Ascending aorta (tissue), 2 donors: ENCODE measurements around the gene IFNGR1. TPM values are rescaled to one million over a fixed set of nuclear protein-coding genes. Genes with fewer than 3 reads are reported as not detected.

Experiments
- DNase-seq, 2 donors: peaks; one replicate each; pipeline ENCODE4 v3.0.0-alpha.2; 2019; ENCODE audit warnings: low spot score in 2 of 2
- H3K27ac ChIP-seq, 2 donors: fragments of 200-600 bp; sonication (generic); one replicate each; pipeline ENCODE4 v1.5.1; 2016 to 2017; ENCODE audit warnings: mild to moderate bottlenecking in 1 of 2
- H3K27me3 ChIP-seq: fragments of 200-600 bp; sonication (generic); one replicate; pipeline ENCODE4 v1.5.1; 2017
- H3K36me3 ChIP-seq, 2 donors: fragments of 200-600 bp; sonication (generic); one replicate each; pipeline ENCODE4 v1.5.1; 2016
- H3K4me1 ChIP-seq, 2 donors: fragments of 200-600 bp; sonication (generic); one replicate each; pipeline ENCODE4 v1.5.1; 2016 to 2017; ENCODE audit warnings: mild to moderate bottlenecking in 1 of 2
- H3K4me3 ChIP-seq, 2 donors: fragments of 200-600 bp; sonication (generic); one replicate each; pipeline ENCODE4 v1.5.1; 2016 to 2017; ENCODE audit warnings: mild to moderate bottlenecking in 1 of 2
- H3K9me3 ChIP-seq, 2 donors: fragments of 200-600 bp; sonication (generic); one replicate each; pipeline ENCODE4 v1.5.1; 2016
- CTCF ChIP-seq, 3 experiments: fragments of 200-600 bp in 2 of 3; fragments of 450-650 bp in 1 of 3; sonication (generic) in 2 of 3; IDR thresholded peaks; one replicate each; pipeline ENCODE4 v1.5.1; 2016 to 2019; ENCODE audit warnings: antibody characterized with exemption in 3 of 3, mild to moderate bottlenecking in 1 of 3, moderate library complexity in 1 of 3
- intact Hi-C: fragments of 100-400 bp; cut with DNase I; formaldehyde crosslinking; loops from one replicate; pipeline ENCODE4 v1.15.1; 2023
- total RNA-seq: library from RNA; depleted of rRNA; stranded (reverse); fragments of >200 nt; gene quantifications from one replicate; pipeline ENCODE4 v1.1.0, GENCODE V29; 2016

IFNGR1 gene
- total RNA-seq, 1 donor from 2014 or later: 47.7 TPM

GRCh38 chr6:137150072-137150471 is 69.1 kb downstream of the IFNGR1 start:
- intact Hi-C loops: no loop called here
- Histone ChIP-seq H3K4me1 (no peaks in the 10 kb centered on the region), H3K4me3 (no peak overlapping the region), H3K27me3 (no peaks in the 10 kb centered on the region), H3K27ac (no peak overlapping the region), H3K36me3 (no peaks in the 10 kb centered on the region), H3K9me3 (no peaks in the 10 kb centered on the region)
- no peak for TF ChIP-seq CTCF (IDR thresholded peaks at IDR 0.05)
- no peak for DNase-seq

DNA sequence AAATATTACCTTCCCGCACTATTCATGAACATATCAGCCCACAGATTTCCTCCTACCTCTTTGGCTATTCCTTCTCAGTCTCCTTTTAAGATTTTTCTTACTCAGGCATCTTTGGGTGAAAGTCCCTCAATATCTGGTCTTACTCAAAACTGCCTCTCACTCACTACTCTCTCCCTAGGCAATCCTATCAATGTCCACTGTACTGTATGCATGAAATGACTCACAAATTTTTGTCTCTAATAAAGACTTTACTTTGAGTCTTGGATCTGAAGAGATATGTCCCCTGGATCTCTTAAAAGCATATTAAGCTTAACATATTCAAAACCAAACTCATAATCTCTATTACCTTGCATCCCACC is 70.2 kb downstream of the IFNGR1 start:
- no peak for TF ChIP-seq CTCF (IDR thresholded peaks at IDR 0.05)
- H3K27me3 ChIP-seq: no peaks in the 10 kb centered on the region
- H3K27ac ChIP-seq: no peak overlapping the region
- no peaks in the 10 kb centered on the region for H3K9me3 ChIP-seq
- intact Hi-C loops: no loop called here
- no peak overlapping the region for H3K4me3 ChIP-seq
- no peaks in the 10 kb centered on the region for H3K4me1 ChIP-seq
- DNase-seq: no peak
- H3K36me3 ChIP-seq: no peaks in the 10 kb centered on the region

DNA sequence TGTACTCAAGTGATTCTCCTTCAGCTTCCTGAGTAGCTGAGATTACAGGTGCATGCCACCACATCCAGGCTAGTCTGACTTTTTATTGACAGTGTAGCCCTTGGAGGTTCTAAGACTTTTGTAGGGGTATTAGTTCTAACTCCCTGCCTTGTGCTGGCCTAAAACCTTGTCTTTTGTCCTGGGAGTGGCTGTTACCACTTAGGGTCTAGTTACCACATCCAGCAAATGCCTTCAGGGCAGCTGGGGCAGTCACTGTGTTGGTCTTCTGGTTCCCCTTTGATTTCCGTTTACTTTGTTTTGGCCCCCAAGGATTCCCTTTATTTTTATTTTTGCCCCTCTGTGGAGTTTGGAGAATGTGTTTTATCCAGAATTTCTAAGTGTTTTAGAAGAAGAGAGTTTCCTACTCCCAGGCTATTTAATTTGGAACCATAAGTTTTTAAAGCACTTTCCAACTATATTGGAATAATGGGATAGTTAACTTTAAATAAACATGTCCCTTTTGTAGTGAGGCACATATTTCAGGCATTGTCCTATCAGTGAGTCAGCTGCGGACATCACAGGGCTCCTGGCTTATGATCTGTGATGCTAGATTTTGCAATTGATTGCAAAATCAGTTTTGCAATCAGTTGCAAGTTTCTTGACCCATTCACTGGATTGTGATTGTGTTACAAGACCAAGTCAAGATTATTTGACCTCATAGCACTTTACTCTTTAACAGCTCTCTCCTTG is 70.7 kb downstream of the IFNGR1 start:
- H3K27me3 ChIP-seq: no peaks in the 10 kb centered on the region
- H3K36me3 ChIP-seq: no peaks in the 10 kb centered on the region
- TF ChIP-seq CTCF (IDR thresholded peaks at IDR 0.05): no peak
- DNase-seq: no peak
- no peaks in the 10 kb centered on the region for H3K4me1 ChIP-seq
- no peak overlapping the region for H3K4me3 ChIP-seq
- intact Hi-C loops: no loop called here
- H3K27ac ChIP-seq: no peak overlapping the region
- no peaks in the 10 kb centered on the region for H3K9me3 ChIP-seq

Other genes with a start within 250 kb of the IFNGR1 start
- gene IL20RA, start 174.4 kb downstream of the IFNGR1 start, total RNA-seq: not detected
- gene IL22RA2, start 45.7 kb downstream of the IFNGR1 start, total RNA-seq: not detected